ENCODE results near the gene CYP2A13.
"Not testable (repeated sequence)": the region's sequence is repeated elsewhere in the genome, so short reads cannot be mapped to it uniquely, and the experiment has no call there.

The CYP2A13 gene

GRCh38 chr19:41122846-41123245 is 34.6 kb downstream of the CYP2A13 start:
- DNase-seq, result not testable (repeated sequence)

- no peak for DNase-seq
Measured at GRCh38 chr19:41123716-41124294, 35.6 kb downstream of the CYP2A13 start.

DNA sequence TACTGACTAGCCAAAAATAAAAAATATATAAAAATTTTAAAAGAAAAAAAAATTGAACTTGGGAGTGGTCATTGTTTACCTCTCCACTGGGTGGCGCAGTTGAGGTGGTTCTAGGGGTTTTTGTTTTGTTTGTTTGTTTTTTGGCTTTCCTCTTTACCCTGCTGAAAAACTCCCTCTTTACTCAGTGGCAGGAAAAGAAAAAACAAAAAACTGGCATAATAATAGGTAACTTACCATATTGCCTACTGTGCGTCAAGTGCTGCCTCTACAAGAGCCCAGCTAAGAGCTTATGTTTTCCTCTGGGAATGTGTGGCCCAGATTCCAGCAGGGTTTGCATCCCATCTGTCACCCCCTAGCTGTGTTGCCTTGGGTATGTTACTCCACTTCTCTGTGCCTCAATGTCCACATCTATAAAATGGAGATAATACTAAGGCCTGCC is 38.5 kb downstream of the CYP2A13 start:
- DNase-seq, result not testable (repeated sequence)

DNA sequence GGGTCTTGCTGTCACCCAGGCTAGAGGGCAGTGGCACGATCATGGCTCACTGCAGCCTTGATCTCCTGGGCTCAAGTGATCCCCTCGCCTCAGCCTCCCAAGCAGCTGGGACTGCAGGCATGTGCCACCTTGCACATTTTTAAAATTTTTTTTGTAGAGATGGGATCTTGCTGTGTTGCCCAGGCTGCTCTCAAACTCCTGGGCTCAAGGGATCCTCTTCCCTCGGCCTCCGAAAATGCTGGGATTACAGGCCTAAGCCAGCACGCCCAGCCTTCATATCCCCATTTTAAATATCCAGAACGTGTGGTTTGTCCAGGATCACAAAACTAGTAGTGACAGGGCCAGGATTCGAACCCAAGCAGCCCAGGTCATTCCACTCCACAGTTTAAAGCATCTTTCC is 39.1 kb downstream of the CYP2A13 start:
- not testable (repeated sequence) for DNase-seq

GRCh38 chr19:41127801-41128300 is 39.6 kb downstream of the CYP2A13 start:
- not testable (repeated sequence) for DNase-seq

DNA sequence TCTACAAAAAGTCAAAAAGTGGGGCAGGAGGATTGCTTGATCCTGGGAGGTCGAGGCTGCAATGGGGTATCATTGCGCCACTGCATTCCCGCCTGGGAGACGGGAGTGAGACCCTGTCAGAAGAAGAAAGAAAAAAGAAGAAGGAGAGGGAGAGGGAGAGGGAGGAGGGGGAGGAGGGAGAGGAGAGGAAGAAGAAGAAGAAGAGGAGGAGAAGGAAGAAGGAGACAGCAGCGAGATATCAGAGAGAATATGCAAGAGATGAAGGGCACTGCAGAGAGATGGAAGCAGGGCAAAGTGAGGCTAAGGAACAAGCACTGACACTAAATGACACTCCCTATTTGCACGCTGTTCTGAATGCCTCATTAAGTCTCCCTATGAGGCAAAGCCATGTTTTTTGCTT is 40.4 kb downstream of the CYP2A13 start:
- no peak for DNase-seq

GRCh38 chr19:41131186-41131585 is 42.9 kb downstream of the CYP2A13 start:
- DNase-seq, result no peak

DNA sequence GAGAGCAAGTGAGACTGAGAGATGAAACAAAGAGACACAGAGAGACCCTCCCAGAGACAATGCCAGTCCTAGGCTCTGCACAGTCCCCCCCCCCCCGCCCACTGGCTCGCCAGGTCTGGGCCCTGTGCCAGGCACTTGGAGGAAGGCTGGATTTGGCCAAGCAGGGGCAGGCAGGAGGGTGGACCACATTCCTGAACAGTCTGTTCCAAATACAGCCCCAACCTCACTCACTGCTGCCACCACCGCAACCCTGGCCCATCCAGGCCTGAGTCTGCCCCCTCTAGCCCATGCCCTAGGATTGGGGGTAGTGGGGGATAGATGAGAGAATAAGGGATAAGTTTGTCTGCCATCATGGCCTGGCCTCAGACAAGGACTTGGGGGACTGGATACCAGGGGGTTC is 45.0 kb downstream of the CYP2A13 start:
- no peak for DNase-seq

DNA sequence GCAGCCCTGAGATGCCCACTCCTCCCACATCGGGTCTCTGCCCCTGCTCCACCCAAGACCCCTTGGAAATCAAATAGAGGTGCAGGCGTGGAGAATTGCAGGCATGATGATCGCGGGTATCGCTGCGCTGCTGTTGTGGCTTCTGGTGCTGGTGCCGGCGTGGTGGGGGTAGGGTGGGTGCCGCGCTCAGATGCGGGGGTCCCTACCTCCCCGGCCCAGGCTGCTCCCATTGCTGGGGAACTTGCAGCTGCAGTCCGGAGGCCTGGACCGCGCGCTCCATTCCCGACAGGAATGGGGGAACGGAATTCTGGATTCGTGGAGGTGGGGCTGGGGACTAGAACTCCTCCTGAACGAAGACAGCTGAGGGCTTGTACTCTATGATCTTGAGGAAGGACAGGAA is 46.4 kb downstream of the CYP2A13 start:
- no peak for DNase-seq

GRCh38 chr19:41135390-41136384 is 47.4 kb downstream of the CYP2A13 start:
- not testable (repeated sequence) for DNase-seq

- DNase-seq, result no peak
Measured at GRCh38 chr19:41136636-41137455, 48.6 kb downstream of the CYP2A13 start.

GRCh38 chr19:41144403-41144802 is 56.2 kb downstream of the CYP2A13 start:
- peak; percentile 9 for DNase-seq
